ENCODE data around the gene ADAP1. TPM values are rescaled to one million over a fixed set of nuclear protein-coding genes. Genes with fewer than 3 reads are reported as not detected.
A peak's percentile ranks its signal among the peaks of the same experiment; 100 is the strongest.

ADAP1 gene
- total and polyA plus RNA-seq, 2 donors from 2014 or later, result 36.4 to 48.2 TPM

- TF ChIP-seq, protein P1, sequence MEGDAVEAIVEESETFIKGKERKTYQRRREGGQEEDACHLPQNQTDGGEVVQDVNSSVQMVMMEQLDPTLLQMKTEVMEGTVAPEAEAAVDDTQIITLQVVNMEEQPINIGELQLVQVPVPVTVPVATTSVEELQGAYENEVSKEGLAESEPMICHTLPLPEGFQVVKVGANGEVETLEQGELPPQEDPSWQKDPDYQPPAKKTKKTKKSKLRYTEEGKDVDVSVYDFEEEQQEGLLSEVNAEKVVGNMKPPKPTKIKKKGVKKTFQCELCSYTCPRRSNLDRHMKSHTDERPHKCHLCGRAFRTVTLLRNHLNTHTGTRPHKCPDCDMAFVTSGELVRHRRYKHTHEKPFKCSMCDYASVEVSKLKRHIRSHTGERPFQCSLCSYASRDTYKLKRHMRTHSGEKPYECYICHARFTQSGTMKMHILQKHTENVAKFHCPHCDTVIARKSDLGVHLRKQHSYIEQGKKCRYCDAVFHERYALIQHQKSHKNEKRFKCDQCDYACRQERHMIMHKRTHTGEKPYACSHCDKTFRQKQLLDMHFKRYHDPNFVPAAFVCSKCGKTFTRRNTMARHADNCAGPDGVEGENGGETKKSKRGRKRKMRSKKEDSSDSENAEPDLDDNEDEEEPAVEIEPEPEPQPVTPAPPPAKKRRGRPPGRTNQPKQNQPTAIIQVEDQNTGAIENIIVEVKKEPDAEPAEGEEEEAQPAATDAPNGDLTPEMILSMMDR (IDR thresholded peaks at IDR 0.05; ENCODE audit: borderline replicate concordance, extremely low read depth, insufficient read depth), result no peak
- no peak for DNase-seq
- intact Hi-C loops (cut with DNase I), result no loop called here
- H3K27me3 ChIP-seq (ENCODE audit: control insufficient read depth, insufficient read depth, low read length), result no peaks in the 10 kb centered on the region
- H3K9me3 ChIP-seq (ENCODE audit: control insufficient read depth in 2 of 3, insufficient read depth in 1 of 3, low read length in 3 of 3), result no peaks in the 10 kb centered on the region
- no peak overlapping the region for H3K9ac ChIP-seq (ENCODE audit: low read length in 3 of 3)
- FAIRE-seq, result no peak
- H3K4me3 ChIP-seq (ENCODE audit: low read length in 3 of 3), result no peak overlapping the region
- peak overlapping the region in 1 of 2 donors; percentile 26 for H3K27ac ChIP-seq (ENCODE audit: low read depth in 2 of 2, low read length in 2 of 2)
- no peaks in the 10 kb centered on the region for H3K4me1 ChIP-seq (ENCODE audit: control insufficient read depth in 2 of 3, insufficient read depth in 2 of 3, low read depth in 1 of 3, low read length in 3 of 3)
- H3K36me3 ChIP-seq (ENCODE audit: control insufficient read depth in 2 of 3, insufficient read depth in 3 of 3, low read length in 3 of 3), result peaks cover 0 to 6% (median 4%) of the 10 kb centered on the region in 3 donors
These were observed 54.0 kb downstream of the ADAP1 start for GRCh38 chr7:900331-901040.

- no peak for FAIRE-seq
- intact Hi-C loops (cut with DNase I), result no loop called here
- no peak overlapping the region for H3K9ac ChIP-seq (ENCODE audit: low read length in 3 of 3)
These were observed 54.7 kb downstream of the ADAP1 start for GRCh38 chr7:899806-900205.

DNA sequence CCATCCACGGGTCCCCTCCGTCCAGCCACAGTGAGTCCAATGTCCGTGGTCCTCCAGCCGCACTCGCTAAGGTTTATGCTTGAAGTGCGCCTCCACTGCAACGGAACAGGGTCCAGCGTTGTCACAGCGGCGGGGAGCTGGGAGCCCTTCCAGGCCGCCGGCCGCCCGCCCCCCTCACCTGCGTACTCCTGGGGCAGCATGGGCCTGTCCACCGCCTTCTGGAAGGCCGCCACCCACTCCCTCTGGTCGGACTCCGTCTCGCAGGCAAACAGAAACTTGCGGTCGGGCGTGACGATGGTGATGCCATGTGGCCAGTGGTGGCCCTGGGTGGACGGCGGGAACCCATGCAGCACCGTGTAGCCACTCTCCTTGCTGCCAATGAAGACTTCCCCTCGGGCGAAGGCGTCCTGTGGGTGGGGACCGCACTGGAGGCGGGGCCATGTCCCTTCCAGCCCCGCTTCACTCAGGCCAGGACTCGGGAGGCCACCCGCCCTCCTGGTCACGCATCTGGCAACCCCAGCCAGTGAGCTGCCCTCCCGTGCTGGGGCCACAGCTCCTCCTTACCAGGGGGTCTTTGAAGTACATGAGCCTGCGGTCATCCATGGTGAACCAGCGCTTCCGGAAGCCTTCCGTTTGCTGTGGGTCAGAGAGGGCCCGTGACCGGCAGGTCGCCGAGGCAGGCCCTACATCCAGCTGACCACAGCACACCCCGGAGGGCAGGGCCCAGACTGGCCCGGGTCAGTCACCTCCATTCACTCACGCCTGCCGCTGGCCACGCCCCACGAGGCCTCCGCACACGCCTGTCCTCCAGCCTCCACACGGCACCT lies 55.4 kb downstream of the ADAP1 start:
- DNase-seq (peak in 2 of 5 donors; percentile 71 to 75), FAIRE-seq (no peak)
- H3K4me3 ChIP-seq (ENCODE audit: low read length in 3 of 3), result no peak overlapping the region
- H3K9me3 ChIP-seq (ENCODE audit: control insufficient read depth in 2 of 3, insufficient read depth in 1 of 3, low read length in 3 of 3), result no peaks in the 10 kb centered on the region
- no peak overlapping the region for H3K9ac ChIP-seq (ENCODE audit: low read length in 3 of 3)
- H3K4me1 ChIP-seq (ENCODE audit: control insufficient read depth in 2 of 3, insufficient read depth in 2 of 3, low read depth in 1 of 3, low read length in 3 of 3), result no peaks in the 10 kb centered on the region
- no peaks in the 10 kb centered on the region for H3K27me3 ChIP-seq (ENCODE audit: control insufficient read depth, insufficient read depth, low read length)
- no peak overlapping the region for H3K27ac ChIP-seq (ENCODE audit: low read depth in 2 of 2, low read length in 2 of 2)
- TF ChIP-seq, protein P1 (IDR thresholded peaks at IDR 0.05; ENCODE audit: borderline replicate concordance, extremely low read depth, insufficient read depth), result no peak
- peaks cover 0 to 9% (median 4%) of the 10 kb centered on the region in 3 donors for H3K36me3 ChIP-seq (ENCODE audit: control insufficient read depth in 2 of 3, insufficient read depth in 3 of 3, low read length in 3 of 3)
- intact Hi-C loops (cut with DNase I), result no loop called here

More at GRCh38 chr7:899806-900205, 54.7 kb downstream of the ADAP1 start:
- TF ChIP-seq, protein P1 (IDR thresholded peaks at IDR 0.05; ENCODE audit: borderline replicate concordance, extremely low read depth, insufficient read depth), result no peak
- Histone ChIP-seq H3K4me3 (ENCODE audit: low read length in 3 of 3) (no peak overlapping the region), H3K27ac (ENCODE audit: low read depth in 2 of 2, low read length in 2 of 2) (no peak overlapping the region), H3K36me3 (ENCODE audit: control insufficient read depth in 2 of 3, insufficient read depth in 3 of 3, low read length in 3 of 3) (peaks cover 0 to 6% (median 4%) of the 10 kb centered on the region in 3 donors), H3K4me1 (ENCODE audit: control insufficient read depth in 2 of 3, insufficient read depth in 2 of 3, low read depth in 1 of 3, low read length in 3 of 3) (no peaks in the 10 kb centered on the region), H3K27me3 (ENCODE audit: control insufficient read depth, insufficient read depth, low read length) (no peaks in the 10 kb centered on the region), H3K9me3 (ENCODE audit: control insufficient read depth in 2 of 3, insufficient read depth in 1 of 3, low read length in 3 of 3) (no peaks in the 10 kb centered on the region)
- no peak for DNase-seq
